ENCODE results near the gene DHPS. TPM values are rescaled to one million over a fixed set of nuclear protein-coding genes. Genes with fewer than 3 reads are reported as not detected.
"Not testable (repeated sequence)": the region's sequence is repeated elsewhere in the genome, so short reads cannot be mapped to it uniquely, and the experiment has no call there.

The DHPS gene
- total and polyA plus RNA-seq, 7 experiments from 2014 or later, result 113 to 223 (median 159) TPM

DNA sequence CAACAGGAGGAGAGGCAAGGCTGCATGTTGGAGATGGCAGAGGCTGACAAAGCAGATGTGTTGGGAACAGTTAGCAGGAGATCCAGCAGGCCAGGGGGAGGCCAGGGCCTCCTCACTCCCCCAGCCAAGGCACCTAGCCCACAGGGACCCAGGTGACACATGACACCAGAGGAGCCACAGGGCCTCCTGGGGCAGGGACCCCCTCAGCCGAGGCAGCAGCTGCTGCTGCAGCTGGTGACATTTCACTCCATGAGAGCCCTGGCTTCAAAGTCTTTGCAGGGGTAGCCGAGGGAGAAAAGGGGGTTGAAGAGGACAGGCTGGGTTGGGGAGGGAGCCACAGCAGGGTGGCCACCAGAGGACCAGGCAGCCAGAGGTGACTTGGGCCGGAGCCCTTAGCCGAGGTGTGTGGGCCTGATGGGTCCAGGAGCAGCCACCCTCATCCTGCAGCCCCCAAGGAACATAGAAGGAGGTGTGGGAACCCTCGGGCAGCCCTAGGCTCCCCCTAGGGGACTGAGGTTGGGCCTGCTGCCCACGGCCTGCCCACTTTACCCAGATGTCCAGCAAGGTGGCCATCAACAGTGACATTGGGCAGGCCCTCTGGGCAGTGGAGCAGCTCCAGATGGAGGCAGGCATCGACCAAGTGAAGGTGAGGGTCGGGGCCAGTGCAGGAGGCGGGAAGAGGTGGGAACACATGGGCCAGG is 6.0 kb upstream of the DHPS start, which contains the start of gene GNG14:
Gene GNG14, plus strand, starts transcription at position 503 of the 701 bp plus-strand sequence. Its CDS starts 51 bp downstream, at position 554.
- intact Hi-C loops (cut with micrococcal nuclease), result loop anchor here in 1 of 2 donors (10.0 kb wide), 1 partner anchor 1163 kb away; the partner anchor contains the start of gene ECSIT

GRCh38 chr19:12685831-12686230 is 4.2 kb upstream of the DHPS start:
- H3K4me3 Mint-ChIP-seq, result no peak overlapping the region
- CTCF ChIA-PET, result interaction anchor here (0.6 kb wide), 1 partner anchor 394 kb away, joined by 3 read pairs; no protein-coding TSS in a partner anchor
- no peak overlapping the region for H3K27ac ChIP-seq (ENCODE audit: low read depth, low read length)
- no peaks in the 10 kb centered on the region for H3K27me3 Mint-ChIP-seq
- DNase-seq (no peak), ATAC-seq (no peak)
- H3K9me3 Mint-ChIP-seq, result peaks cover 0 to 4% (median 0%) of the 10 kb centered on the region in 11 donors
- H3K9me3 ChIP-seq (ENCODE audit: control insufficient read depth in 2 of 3, low read length in 3 of 3), result no peaks in the 10 kb centered on the region
- POLR2A ChIA-PET, result interaction anchor here (0.7 to 0.9 kb wide), 2 partner anchors 10 to 75 kb away, joined by 3 read pairs; partner anchors contain the start of gene FBXW9
- peak overlapping the region in 1 of 9 donors; percentile 33 for H3K27ac Mint-ChIP-seq
- H3K36me3 Mint-ChIP-seq, result peaks cover 0 to 6% (median 5%) of the 10 kb centered on the region in 5 donors
- intact Hi-C loops (cut with micrococcal nuclease), result loop anchor here in 1 of 2 donors (10.0 kb wide), 1 partner anchor 1161 kb away; the partner anchor contains the start of gene ECSIT
- no peaks in the 10 kb centered on the region for H3K27me3 ChIP-seq (ENCODE audit: control insufficient read depth in 2 of 2, insufficient read depth in 2 of 2, low read length in 2 of 2)
- peaks cover 0 to 2% of the 10 kb centered on the region in 2 donors for H3K4me1 ChIP-seq (ENCODE audit: control insufficient read depth in 2 of 2, insufficient read depth in 2 of 2, low read length in 2 of 2)
- H3K36me3 ChIP-seq (ENCODE audit: control insufficient read depth in 2 of 3, insufficient read depth in 3 of 3, low read length in 3 of 3), result peaks cover 0 to 4% (median 0%) of the 10 kb centered on the region in 3 experiments
- H3K4me1 Mint-ChIP-seq, result peaks cover 4 to 11% (median 7%) of the 10 kb centered on the region in 7 donors
- no peak overlapping the region for H3K4me3 ChIP-seq (ENCODE audit: low read length)

More for the DNA sequence above, 6.0 kb upstream of the DHPS start, which contains the start of gene GNG14:
- Histone ChIP-seq H3K27me3 (ENCODE audit: control insufficient read depth in 2 of 2, insufficient read depth in 2 of 2, low read length in 2 of 2) (no peaks in the 10 kb centered on the region), H3K27ac (ENCODE audit: low read depth, low read length) (no peak within 1 kb of the TSS), H3K4me3 (ENCODE audit: low read length) (no peak within 1 kb of the TSS), H3K9me3 (ENCODE audit: control insufficient read depth in 2 of 3, low read length in 3 of 3) (no peaks in the 10 kb centered on the region), H3K36me3 (ENCODE audit: control insufficient read depth in 2 of 3, insufficient read depth in 3 of 3, low read length in 3 of 3) (no peaks in the 10 kb centered on the region), H3K4me1 (ENCODE audit: control insufficient read depth in 2 of 2, insufficient read depth in 2 of 2, low read length in 2 of 2) (no peaks in the 10 kb centered on the region)
- POLR2A ChIA-PET, result interaction anchor here (0.8 kb wide), 1 partner anchor 1733 kb away, joined by 3 read pairs; no protein-coding TSS in a partner anchor
- ATAC-seq (no peak), DNase-seq (no peak)
- Mint-ChIP-seq H3K4me3 (no peak within 1 kb of the TSS), H3K9me3 (no peaks in the 10 kb centered on the region), H3K36me3 (no peaks in the 10 kb centered on the region), H3K27ac (no peak within 1 kb of the TSS), H3K27me3 (no peaks in the 10 kb centered on the region), H3K4me1 (peaks cover 0 to 5% (median 0%) of the 10 kb centered on the region in 7 donors)
- CTCF ChIA-PET, result interaction anchor here (0.7 kb wide), 1 partner anchor 109 kb away, joined by 3 read pairs; no protein-coding TSS in a partner anchor

- Mint-ChIP-seq H3K9me3 (peaks cover 0 to 9% (median 0%) of the 10 kb centered on the region in 11 donors), H3K36me3 (peaks cover 0 to 27% (median 20%) of the 10 kb centered on the region in 5 donors), H3K4me1 (peaks cover 21 to 37% (median 28%) of the 10 kb centered on the region in 7 donors), H3K4me3 (peak overlapping the region; percentile 27 to 99 (median 66)), H3K27ac (peak overlapping the region in 5 of 9 donors; percentile 21 to 56 (median 49)), H3K27me3 (no peaks in the 10 kb centered on the region)
- DNase-seq (no peak), ATAC-seq (no peak)
- H3K27me3 ChIP-seq (ENCODE audit: control insufficient read depth in 2 of 2, insufficient read depth in 2 of 2, low read length in 2 of 2), result no peaks in the 10 kb centered on the region
- intact Hi-C loops (cut with micrococcal nuclease), result loop anchor here (2.0 to 10.0 kb wide), 4 partner anchors 42 to 1155 kb away; partner anchors contain the start of genes ECSIT (in 1 of the 2), IER2 (in 1 of the 2), JUNB (in 1 of the 2) and STX10 (in 1 of the 2)
- H3K4me3 ChIP-seq (ENCODE audit: low read length), result no peak overlapping the region
- H3K9me3 ChIP-seq (ENCODE audit: control insufficient read depth in 2 of 3, low read length in 3 of 3), result no peaks in the 10 kb centered on the region
- peaks cover 18 to 55% (median 19%) of the 10 kb centered on the region in 3 experiments for H3K36me3 ChIP-seq (ENCODE audit: control insufficient read depth in 2 of 3, insufficient read depth in 3 of 3, low read length in 3 of 3)
- no peak overlapping the region for H3K27ac ChIP-seq (ENCODE audit: low read depth, low read length)
- POLR2A ChIA-PET, result interaction anchor here (0.6 to 3.3 kb wide), 6 partner anchors 8 to 382 kb away, joined by 3 to 19 read pairs (median 6); partner anchors contain the start of genes FBXW9, ZNF490 and ZNF791
- CTCF ChIA-PET, result interaction anchor here (1.0 kb wide), 1 partner anchor 40 kb away, joined by 5 read pairs; no protein-coding TSS in a partner anchor
- H3K4me1 ChIP-seq (ENCODE audit: control insufficient read depth in 2 of 2, insufficient read depth in 2 of 2, low read length in 2 of 2), result peaks cover 6 to 22% of the 10 kb centered on the region in 2 donors
Observed at GRCh38 chr19:12680034-12680433, 1.6 kb downstream of the DHPS start.

DNA sequence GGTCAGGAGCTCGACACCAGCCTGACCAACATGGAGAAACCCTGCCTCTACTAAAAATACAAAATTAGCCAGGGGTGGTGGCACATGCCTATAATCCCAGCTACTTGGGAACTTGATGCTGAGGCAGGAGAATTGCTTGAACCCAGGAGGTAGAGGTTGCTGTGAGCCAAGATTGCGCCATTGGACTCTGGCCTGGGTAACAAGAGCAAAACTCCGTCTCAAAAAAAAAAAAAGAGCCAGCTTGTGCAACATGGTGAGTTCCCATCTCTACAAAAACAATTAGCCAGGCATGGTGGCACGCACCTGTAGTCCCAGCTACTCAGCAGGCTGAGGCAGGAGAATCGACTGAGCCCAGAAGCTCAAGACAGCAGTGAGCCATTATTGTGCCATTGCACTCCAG is 3.6 kb downstream of the DHPS start:
- H3K4me3 Mint-ChIP-seq; H3K4me3 ChIP-seq (ENCODE audit: low read length); intact Hi-C loops (cut with micrococcal nuclease); ATAC-seq; H3K27me3 Mint-ChIP-seq; H3K27me3 ChIP-seq (ENCODE audit: control insufficient read depth in 2 of 2, insufficient read depth in 2 of 2, low read length in 2 of 2); H3K9me3 Mint-ChIP-seq; DNase-seq; H3K9me3 ChIP-seq (ENCODE audit: control insufficient read depth in 2 of 3, low read length in 3 of 3); H3K27ac Mint-ChIP-seq: not testable (repeated sequence)
- Histone ChIP-seq H3K4me1 (ENCODE audit: control insufficient read depth in 2 of 2, insufficient read depth in 2 of 2, low read length in 2 of 2) (peaks cover 6 to 22% of the 10 kb centered on the region in 2 donors), H3K27ac (ENCODE audit: low read depth, low read length) (peak overlapping the region; percentile 17), H3K36me3 (ENCODE audit: control insufficient read depth in 2 of 3, insufficient read depth in 3 of 3, low read length in 3 of 3) (peaks cover 18 to 74% (median 19%) of the 10 kb centered on the region in 3 experiments)
- H3K4me1 Mint-ChIP-seq, result peaks cover 21 to 37% (median 30%) of the 10 kb centered on the region in 7 donors
- POLR2A ChIA-PET, result interaction anchor here (1.1 to 2.9 kb wide), 6 partner anchors 9 to 114 kb away, joined by 3 to 10 read pairs (median 6); partner anchors contain the start of genes FBXW9, JUNB, MAN2B1 and TNPO2
- CTCF ChIA-PET, result interaction anchor here (0.6 to 2.4 kb wide), 9 partner anchors 9 to 205 kb away, joined by 3 to 12 read pairs (median 4); a partner anchor contains a TSS
- H3K36me3 Mint-ChIP-seq, result peaks cover 0 to 34% (median 25%) of the 10 kb centered on the region in 5 donors

DNA sequence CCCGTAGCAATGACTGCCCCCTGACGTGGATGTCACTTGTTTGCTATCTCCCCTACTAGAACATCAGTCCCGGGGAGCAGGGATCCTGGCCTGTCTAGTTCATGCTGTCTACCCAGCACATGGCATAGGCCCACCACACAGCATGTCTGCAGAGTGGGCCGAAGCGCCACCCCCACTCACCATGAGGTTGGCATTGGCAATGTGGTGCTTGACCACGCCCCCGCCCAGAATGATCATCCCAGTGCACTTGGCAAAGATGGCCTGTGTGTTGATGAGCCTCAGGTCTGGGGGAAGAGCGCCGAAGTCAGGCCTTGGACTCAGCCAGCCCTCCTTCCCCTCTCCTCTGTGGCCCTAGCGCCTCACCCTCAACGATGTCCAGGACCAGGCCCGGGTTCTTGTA is 4.8 kb downstream of the DHPS start:
- Histone ChIP-seq H3K9me3 (ENCODE audit: control insufficient read depth in 2 of 3, low read length in 3 of 3) (no peaks in the 10 kb centered on the region), H3K4me3 (ENCODE audit: low read length) (no peak overlapping the region), H3K36me3 (ENCODE audit: control insufficient read depth in 2 of 3, insufficient read depth in 3 of 3, low read length in 3 of 3) (peaks cover 18 to 86% (median 19%) of the 10 kb centered on the region in 3 experiments), H3K4me1 (ENCODE audit: control insufficient read depth in 2 of 2, insufficient read depth in 2 of 2, low read length in 2 of 2) (peaks cover 6 to 22% of the 10 kb centered on the region in 2 donors), H3K27me3 (ENCODE audit: control insufficient read depth in 2 of 2, insufficient read depth in 2 of 2, low read length in 2 of 2) (no peaks in the 10 kb centered on the region), H3K27ac (ENCODE audit: low read depth, low read length) (no peak overlapping the region)
- H3K9me3 Mint-ChIP-seq, result peaks cover 0 to 9% (median 0%) of the 10 kb centered on the region in 11 donors
- intact Hi-C loops (cut with micrococcal nuclease), result loop anchor here in 1 of 2 donors (1.0 kb wide), 2 partner anchors 119 to 170 kb away; no protein-coding TSS in a partner anchor
- H3K27ac Mint-ChIP-seq, result peak overlapping the region in 7 of 9 donors; percentile 22 to 86 (median 68)
- CTCF ChIA-PET, result interaction anchor here (0.5 to 2.4 kb wide), 8 partner anchors 13 to 463 kb away, joined by 3 to 12 read pairs (median 6); no protein-coding TSS in a partner anchor
- H3K4me1 Mint-ChIP-seq, result peaks cover 26 to 42% (median 34%) of the 10 kb centered on the region in 7 donors
- peak overlapping the region in 1 of 10 donors; percentile 48 for H3K4me3 Mint-ChIP-seq
- peaks cover 0 to 36% (median 28%) of the 10 kb centered on the region in 5 donors for H3K36me3 Mint-ChIP-seq
- DNase-seq (no peak), ATAC-seq (no peak)
- POLR2A ChIA-PET, result interaction anchor here (0.8 to 2.9 kb wide), 7 partner anchors 8 to 115 kb away, joined by 3 to 10 read pairs (median 6); partner anchors contain the start of genes FBXW9, JUNB, MAN2B1 and TNPO2
- no peaks in the 10 kb centered on the region for H3K27me3 Mint-ChIP-seq
